Peyer's patch (tissue), 4 donors: Measurements from ENCODE around the gene CTNND1.

Experiments
- CTCF ChIP-seq, 6 experiments: fragments of 450-650 bp in 4 of 6; fragments of 200-600 bp in 2 of 6; sonication (generic) in 1 of 6; IDR thresholded peaks; one replicate each; pipeline ENCODE4 v1.5.1; 2017 to 2019; ENCODE audit warnings: antibody characterized with exemption in 6 of 6, mild to moderate bottlenecking in 3 of 6, moderate library complexity in 1 of 6
- POLR2A ChIP-seq, 2 donors: fragments of 450-650 bp; IDR thresholded peaks; one replicate each; pipeline ENCODE4 v1.5.1; 2017; ENCODE audit warnings: antibody characterized with exemption in 2 of 2, mild to moderate bottlenecking in 2 of 2, moderate library complexity in 2 of 2

GRCh38 chr11:57728829-57729228, 32.8 kb upstream of the CTNND1 start:
- TF ChIP-seq CTCF (IDR thresholded peaks at IDR 0.05) = no peak
- no peak for TF ChIP-seq POLR2A (IDR thresholded peaks at IDR 0.05)
